NCI-H82 treated with DMSO at 0.1 percent for 48 hours (cell line): ENCODE measurements around the gene CR2.
"Not testable (repeated sequence)": the region's sequence is repeated elsewhere in the genome, so short reads cannot be mapped to it uniquely, and the experiment has no call there.

Experiments used
- DNase-seq: peaks from one replicate; lab custom pipeline; 2025; ENCODE audit not compliant: unreplicated experiment; lab: John Stamatoyannopoulos, UW

Gene CR2

GRCh38 chr1:207503950-207504349 lies 49.8 kb downstream of the CR2 start:
- DNase-seq: no peak

GRCh38 chr1:207504438-207504837 lies 50.3 kb downstream of the CR2 start:
- no peak for DNase-seq

GRCh38 chr1:207510444-207510843 lies 56.3 kb downstream of the CR2 start:
- DNase-seq: no peak

GRCh38 chr1:207514890-207515289 lies 60.8 kb downstream of the CR2 start:
- DNase-seq: no peak

- no peak for DNase-seq
Measured at GRCh38 chr1:207516729-207517128, 62.6 kb downstream of the CR2 start.

GRCh38 chr1:207518608-207519236 lies 64.6 kb downstream of the CR2 start:
- no peak for DNase-seq

- no peak for DNase-seq
Measured at GRCh38 chr1:207519505-207520399, 65.6 kb downstream of the CR2 start.

- not testable (repeated sequence) for DNase-seq
Measured at GRCh38 chr1:207520400-207521345, 66.5 kb downstream of the CR2 start.

- DNase-seq: not testable (repeated sequence)
Measured at GRCh38 chr1:207525239-207525638, 71.1 kb downstream of the CR2 start.

GRCh38 chr1:207528401-207528800 lies 74.3 kb downstream of the CR2 start:
- not testable (repeated sequence) for DNase-seq

- DNase-seq: not testable (repeated sequence)
Measured at GRCh38 chr1:207536263-207536662, 82.1 kb downstream of the CR2 start.
